ENCODE data around the gene EXOG. TPM values are rescaled to one million over a fixed set of nuclear protein-coding genes. Genes with fewer than 3 reads are reported as not detected.

The EXOG gene
- total and polyA plus RNA-seq, 10 donors, result 3.9 to 20.9 (median 18.1) TPM

DNA sequence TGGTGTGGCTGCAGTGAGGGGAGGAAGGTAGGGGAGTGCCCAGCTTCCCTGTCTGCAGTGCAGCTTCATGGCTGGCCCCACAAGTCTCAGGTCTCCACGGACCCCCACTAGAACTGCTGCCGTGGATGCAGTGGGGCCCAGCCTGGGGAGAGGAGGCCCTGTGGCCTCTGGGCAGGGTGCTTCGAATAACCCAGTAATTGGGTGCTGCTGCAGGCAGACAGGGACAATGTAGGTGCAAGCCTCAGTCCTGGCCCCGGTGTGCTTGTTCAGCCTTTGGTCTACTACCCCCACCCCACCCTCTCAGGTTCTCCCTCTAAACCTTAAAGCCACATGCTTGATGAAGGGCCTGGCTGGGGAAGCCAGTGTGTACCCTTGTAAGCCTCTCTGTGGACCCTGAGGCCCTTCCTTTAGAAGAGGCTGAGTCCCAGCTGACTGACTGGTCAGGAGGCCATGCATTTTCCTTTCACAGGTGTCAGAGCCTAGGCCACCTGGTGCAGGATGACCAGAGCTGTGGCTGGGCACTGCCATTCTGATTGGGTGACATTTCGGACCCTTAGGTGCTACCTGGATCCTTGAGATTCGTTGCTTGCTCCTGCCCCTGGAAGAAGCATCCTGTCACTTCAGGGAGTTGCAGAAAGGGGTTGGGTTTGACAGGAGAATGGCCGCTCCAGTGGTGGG, 21.1 kb upstream of the EXOG start:
- no peak for DNase-seq
- Histone ChIP-seq H3K4me3 (no peak overlapping the region), H3K4me1 (peaks cover 0 to 3% (median 0%) of the 10 kb centered on the region in 6 donors), H3K27ac (no peak overlapping the region), H3K9me3 (peaks cover 0 to 7% (median 6%) of the 10 kb centered on the region in 8 donors), H3K36me3 (peaks cover 0 to 18% (median 4%) of the 10 kb centered on the region in 6 donors), H3K27me3 (replicated peaks in 1 of 7) (no peaks in the 10 kb centered on the region)
- intact Hi-C loops (cut with DNase I; ENCODE audit: low total_unique reads), result no loop called here
- WGBS, 5 donors, result 80 to 95% (median 89%) methylated on average over 6 to 7 of the region's 7 CpGs
- TF ChIP-seq POLR2A (IDR thresholded peaks at IDR 0.05) (no peak), POLR2AphosphoS5 (IDR thresholded peaks at IDR 0.05) (no peak)
- TF ChIP-seq, protein P1, sequence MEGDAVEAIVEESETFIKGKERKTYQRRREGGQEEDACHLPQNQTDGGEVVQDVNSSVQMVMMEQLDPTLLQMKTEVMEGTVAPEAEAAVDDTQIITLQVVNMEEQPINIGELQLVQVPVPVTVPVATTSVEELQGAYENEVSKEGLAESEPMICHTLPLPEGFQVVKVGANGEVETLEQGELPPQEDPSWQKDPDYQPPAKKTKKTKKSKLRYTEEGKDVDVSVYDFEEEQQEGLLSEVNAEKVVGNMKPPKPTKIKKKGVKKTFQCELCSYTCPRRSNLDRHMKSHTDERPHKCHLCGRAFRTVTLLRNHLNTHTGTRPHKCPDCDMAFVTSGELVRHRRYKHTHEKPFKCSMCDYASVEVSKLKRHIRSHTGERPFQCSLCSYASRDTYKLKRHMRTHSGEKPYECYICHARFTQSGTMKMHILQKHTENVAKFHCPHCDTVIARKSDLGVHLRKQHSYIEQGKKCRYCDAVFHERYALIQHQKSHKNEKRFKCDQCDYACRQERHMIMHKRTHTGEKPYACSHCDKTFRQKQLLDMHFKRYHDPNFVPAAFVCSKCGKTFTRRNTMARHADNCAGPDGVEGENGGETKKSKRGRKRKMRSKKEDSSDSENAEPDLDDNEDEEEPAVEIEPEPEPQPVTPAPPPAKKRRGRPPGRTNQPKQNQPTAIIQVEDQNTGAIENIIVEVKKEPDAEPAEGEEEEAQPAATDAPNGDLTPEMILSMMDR (IDR thresholded peaks at IDR 0.05 in 8 of 11, conservative IDR thresholded peaks at IDR 0.05 in 3 of 11), result no peak

DNA sequence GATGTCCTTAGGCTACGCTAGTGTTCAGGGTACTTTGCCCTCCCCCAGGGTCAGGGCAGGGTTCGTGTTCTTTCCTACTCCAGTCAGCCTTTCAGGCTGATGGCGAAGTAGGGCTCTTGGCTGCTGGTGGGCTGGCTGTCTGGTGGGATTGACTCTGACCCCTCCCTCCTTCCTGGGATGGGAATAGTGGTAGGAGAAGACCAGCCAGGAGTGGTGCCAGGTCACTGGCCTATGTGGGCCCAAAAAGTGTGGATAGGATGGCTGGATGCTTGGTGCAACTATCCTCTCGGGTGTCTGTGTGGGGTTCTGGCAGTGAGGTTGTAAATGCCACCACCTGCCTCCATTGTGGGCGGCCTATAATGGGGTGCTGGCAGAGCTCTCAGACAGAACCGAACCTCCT, 20.4 kb upstream of the EXOG start:
- peaks cover 0 to under 1% (median 0%) of the 10 kb centered on the region in 8 donors for H3K9me3 ChIP-seq
- peaks cover 0 to 24% (median 7%) of the 10 kb centered on the region in 6 donors for H3K36me3 ChIP-seq
- no peak for DNase-seq
- H3K27me3 ChIP-seq (replicated peaks in 1 of 7), result no peaks in the 10 kb centered on the region
- H3K4me1 ChIP-seq, result peaks cover 0 to 3% (median 0%) of the 10 kb centered on the region in 6 donors
- no peak overlapping the region for H3K27ac ChIP-seq
- no peak overlapping the region for H3K4me3 ChIP-seq
- intact Hi-C loops (cut with DNase I; ENCODE audit: low total_unique reads), result no loop called here
- TF ChIP-seq POLR2A (IDR thresholded peaks at IDR 0.05), result no peak
- no peak for TF ChIP-seq POLR2AphosphoS5 (IDR thresholded peaks at IDR 0.05)
- TF ChIP-seq, protein P1 (IDR thresholded peaks at IDR 0.05 in 8 of 11, conservative IDR thresholded peaks at IDR 0.05 in 3 of 11), result no peak
- 82 to 93% (median 90%) methylated on average over 6 of the region's 6 CpGs for WGBS, 5 donors

DNA sequence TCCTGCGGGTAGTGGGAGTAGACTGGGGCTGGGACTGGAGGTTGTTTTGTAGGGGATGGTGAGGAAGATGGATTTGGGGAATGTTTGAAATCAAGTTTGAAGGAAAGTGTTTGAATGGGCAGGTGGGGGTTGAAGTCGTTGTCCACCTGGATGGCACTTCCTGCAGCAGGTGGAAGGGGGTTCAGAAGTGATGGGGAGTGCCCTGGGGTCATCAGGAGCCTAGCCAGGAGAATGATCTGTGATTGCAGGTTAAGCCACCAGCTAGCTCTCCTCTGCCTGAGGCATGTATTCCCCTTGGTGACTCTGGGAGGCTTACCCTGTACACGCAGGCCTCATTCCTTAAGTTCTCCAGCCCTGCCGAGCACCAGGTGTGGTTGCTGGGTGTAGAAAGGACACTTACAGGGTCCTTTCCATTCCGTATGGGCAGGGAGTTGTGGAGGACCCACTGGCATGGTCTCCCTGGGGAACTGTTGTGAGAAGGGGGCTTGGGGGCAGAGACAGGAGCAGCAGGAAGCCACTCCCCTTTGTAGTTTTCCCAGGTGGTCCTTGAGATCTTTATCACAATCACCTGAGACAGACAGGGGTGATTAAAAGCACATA, 19.9 kb upstream of the EXOG start:
- peaks cover 0 to 3% (median 0%) of the 10 kb centered on the region in 6 donors for H3K4me1 ChIP-seq
- no peaks in the 10 kb centered on the region for H3K27me3 ChIP-seq (replicated peaks in 1 of 7)
- TF ChIP-seq, protein P1 (IDR thresholded peaks at IDR 0.05 in 8 of 11, conservative IDR thresholded peaks at IDR 0.05 in 3 of 11), result no peak
- TF ChIP-seq POLR2A (IDR thresholded peaks at IDR 0.05) (no peak), POLR2AphosphoS5 (IDR thresholded peaks at IDR 0.05) (no peak)
- H3K36me3 ChIP-seq, result peaks cover 0 to 30% (median 11%) of the 10 kb centered on the region in 6 donors
- no peaks in the 10 kb centered on the region for H3K9me3 ChIP-seq
- intact Hi-C loops (cut with DNase I; ENCODE audit: low total_unique reads), result no loop called here
- H3K27ac ChIP-seq, result no peak overlapping the region
- DNase-seq, result no peak
- WGBS, 5 donors, result 70 to 90% (median 86%) methylated on average over 4 to 5 of the region's 5 CpGs
- H3K4me3 ChIP-seq, result no peak overlapping the region

All from spleen (tissue), 11 donors.